ENCODE results near the gene AGGF1.

DNA sequence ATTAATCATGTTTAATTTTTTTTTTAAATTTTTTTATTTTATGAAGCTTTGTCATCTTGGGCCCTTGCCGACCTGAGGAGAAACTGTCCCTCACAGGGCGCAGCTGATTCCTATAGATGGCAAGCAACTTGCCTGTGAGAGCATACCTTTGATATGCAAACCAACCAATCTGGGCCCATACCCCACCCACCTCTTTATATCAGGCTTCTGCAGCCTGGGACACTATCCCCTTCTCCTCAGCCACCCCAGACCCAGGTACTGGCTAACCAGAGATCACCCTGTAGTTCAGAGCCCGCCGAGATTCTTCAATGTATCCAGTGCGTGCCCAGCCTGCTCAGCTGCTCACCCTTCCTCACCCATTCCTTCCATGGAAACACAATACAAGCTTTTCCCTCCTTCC lies 18.7 kb upstream of the AGGF1 start:
- TF ChIP-seq, protein P1, sequence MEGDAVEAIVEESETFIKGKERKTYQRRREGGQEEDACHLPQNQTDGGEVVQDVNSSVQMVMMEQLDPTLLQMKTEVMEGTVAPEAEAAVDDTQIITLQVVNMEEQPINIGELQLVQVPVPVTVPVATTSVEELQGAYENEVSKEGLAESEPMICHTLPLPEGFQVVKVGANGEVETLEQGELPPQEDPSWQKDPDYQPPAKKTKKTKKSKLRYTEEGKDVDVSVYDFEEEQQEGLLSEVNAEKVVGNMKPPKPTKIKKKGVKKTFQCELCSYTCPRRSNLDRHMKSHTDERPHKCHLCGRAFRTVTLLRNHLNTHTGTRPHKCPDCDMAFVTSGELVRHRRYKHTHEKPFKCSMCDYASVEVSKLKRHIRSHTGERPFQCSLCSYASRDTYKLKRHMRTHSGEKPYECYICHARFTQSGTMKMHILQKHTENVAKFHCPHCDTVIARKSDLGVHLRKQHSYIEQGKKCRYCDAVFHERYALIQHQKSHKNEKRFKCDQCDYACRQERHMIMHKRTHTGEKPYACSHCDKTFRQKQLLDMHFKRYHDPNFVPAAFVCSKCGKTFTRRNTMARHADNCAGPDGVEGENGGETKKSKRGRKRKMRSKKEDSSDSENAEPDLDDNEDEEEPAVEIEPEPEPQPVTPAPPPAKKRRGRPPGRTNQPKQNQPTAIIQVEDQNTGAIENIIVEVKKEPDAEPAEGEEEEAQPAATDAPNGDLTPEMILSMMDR (conservative IDR thresholded peaks at IDR 0.05), result no peak
- no peak for TF ChIP-seq EZH2 (IDR thresholded peaks at IDR 0.05; ENCODE audit: low read depth)

Measured in PC-9 (cell line).